ENCODE measurements around the gene IFT20. TPM values are rescaled to one million over a fixed set of nuclear protein-coding genes. Genes with fewer than 3 reads are reported as not detected.

IFT20 gene
- total and polyA plus RNA-seq, 2 experiments from 2014 or later, result 13.2 to 32.3 TPM

DNA sequence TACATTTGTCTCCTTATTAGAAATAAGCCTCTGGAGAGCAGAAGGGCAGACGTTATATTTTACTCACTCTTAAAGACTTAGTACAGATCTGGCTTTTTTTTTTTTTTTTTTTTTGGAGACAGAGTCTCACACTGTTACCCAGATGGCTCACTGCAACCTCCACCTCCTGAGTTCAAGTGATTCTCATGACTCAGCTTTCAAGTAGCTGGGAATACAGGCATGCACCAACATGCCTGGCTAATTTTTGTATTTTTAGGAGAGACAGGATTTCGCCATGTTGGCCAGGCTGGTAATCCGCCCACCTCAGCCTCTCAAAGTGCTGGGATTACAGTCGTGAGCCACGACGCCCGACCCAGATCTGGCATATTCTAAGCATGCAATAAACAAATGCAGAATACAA lies 52.7 kb downstream of the IFT20 start (continued):
- TF ChIP-seq CREB1 (CRISPR knock-in tag; IDR thresholded peaks at IDR 0.05; ENCODE audit: low read depth), result no peak

DNA sequence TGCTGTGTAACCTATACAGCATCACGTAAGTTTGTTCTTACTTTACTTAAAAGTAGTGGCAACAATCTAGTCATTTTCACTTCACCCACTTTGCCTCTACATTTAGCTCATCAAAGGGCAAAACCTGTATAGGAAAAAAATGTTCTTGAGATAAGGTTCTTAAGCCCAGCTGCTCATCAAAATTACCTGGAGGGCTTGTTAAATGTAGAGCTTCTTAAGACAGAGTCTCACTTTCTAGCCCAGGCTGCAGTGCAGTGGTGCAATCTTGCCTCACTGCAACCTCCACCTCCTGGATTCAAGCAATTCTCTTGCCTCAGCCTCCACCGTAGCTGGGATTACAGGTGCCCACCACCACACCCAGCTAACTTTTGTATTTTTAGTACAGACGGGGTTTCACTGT lies 54.4 kb downstream of the IFT20 start:
- Mint-ChIP-seq H3K36me3 (ENCODE audit: low read depth) (no peaks in the 10 kb centered on the region), H3K4me1 (peaks cover 7% of the 10 kb centered on the region; the same call in 2 of the 3 replicates), H3K9me3 (no peaks in the 10 kb centered on the region), H3K27me3 (ENCODE audit: insufficient read depth, low read depth, poor library complexity) (no peaks in the 10 kb centered on the region), H3K27ac (no peak overlapping the region), H3K4me3 (no peak overlapping the region)
- Histone ChIP-seq H3F3A (replicated peaks; ENCODE audit: low read depth) (no peaks in the 10 kb centered on the region), H3K4me1 (ENCODE audit: insufficient read depth) (no peaks in the 10 kb centered on the region), H3K27ac (ENCODE audit: low read depth) (no peak overlapping the region), H3K4me3 (no peak overlapping the region), H3K79me2 (replicated peaks; ENCODE audit: insufficient read depth) (no peaks in the 10 kb centered on the region), H3K4me2 (no peak overlapping the region), H3K27me3 (ENCODE audit: insufficient read depth) (no peaks in the 10 kb centered on the region), H2AFZ (no peak overlapping the region), H3K9me2 (ENCODE audit: insufficient read depth) (0 out of 2 replicates have a peak, but pooled peaks cover 5% of the 10 kb centered on the region), H3K36me3 (ENCODE audit: insufficient read depth) (no peaks in the 10 kb centered on the region), H4K20me1 (replicated peaks; ENCODE audit: insufficient read depth) (no peaks in the 10 kb centered on the region)
- TF ChIP-seq, protein P1, sequence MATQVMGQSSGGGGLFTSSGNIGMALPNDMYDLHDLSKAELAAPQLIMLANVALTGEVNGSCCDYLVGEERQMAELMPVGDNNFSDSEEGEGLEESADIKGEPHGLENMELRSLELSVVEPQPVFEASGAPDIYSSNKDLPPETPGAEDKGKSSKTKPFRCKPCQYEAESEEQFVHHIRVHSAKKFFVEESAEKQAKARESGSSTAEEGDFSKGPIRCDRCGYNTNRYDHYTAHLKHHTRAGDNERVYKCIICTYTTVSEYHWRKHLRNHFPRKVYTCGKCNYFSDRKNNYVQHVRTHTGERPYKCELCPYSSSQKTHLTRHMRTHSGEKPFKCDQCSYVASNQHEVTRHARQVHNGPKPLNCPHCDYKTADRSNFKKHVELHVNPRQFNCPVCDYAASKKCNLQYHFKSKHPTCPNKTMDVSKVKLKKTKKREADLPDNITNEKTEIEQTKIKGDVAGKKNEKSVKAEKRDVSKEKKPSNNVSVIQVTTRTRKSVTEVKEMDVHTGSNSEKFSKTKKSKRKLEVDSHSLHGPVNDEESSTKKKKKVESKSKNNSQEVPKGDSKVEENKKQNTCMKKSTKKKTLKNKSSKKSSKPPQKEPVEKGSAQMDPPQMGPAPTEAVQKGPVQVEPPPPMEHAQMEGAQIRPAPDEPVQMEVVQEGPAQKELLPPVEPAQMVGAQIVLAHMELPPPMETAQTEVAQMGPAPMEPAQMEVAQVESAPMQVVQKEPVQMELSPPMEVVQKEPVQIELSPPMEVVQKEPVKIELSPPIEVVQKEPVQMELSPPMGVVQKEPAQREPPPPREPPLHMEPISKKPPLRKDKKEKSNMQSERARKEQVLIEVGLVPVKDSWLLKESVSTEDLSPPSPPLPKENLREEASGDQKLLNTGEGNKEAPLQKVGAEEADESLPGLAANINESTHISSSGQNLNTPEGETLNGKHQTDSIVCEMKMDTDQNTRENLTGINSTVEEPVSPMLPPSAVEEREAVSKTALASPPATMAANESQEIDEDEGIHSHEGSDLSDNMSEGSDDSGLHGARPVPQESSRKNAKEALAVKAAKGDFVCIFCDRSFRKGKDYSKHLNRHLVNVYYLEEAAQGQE (IDR thresholded peaks at IDR 0.05; ENCODE audit: unreplicated experiment), result no peak
- TF ChIP-seq POLR2AphosphoS5 (IDR thresholded peaks at IDR 0.05; ENCODE audit: low read depth) (no peak), EZH2 (IDR thresholded peaks at IDR 0.05; ENCODE audit: low read depth, unreplicated experiment) (no peak)
- TF ChIP-seq, protein P2, sequence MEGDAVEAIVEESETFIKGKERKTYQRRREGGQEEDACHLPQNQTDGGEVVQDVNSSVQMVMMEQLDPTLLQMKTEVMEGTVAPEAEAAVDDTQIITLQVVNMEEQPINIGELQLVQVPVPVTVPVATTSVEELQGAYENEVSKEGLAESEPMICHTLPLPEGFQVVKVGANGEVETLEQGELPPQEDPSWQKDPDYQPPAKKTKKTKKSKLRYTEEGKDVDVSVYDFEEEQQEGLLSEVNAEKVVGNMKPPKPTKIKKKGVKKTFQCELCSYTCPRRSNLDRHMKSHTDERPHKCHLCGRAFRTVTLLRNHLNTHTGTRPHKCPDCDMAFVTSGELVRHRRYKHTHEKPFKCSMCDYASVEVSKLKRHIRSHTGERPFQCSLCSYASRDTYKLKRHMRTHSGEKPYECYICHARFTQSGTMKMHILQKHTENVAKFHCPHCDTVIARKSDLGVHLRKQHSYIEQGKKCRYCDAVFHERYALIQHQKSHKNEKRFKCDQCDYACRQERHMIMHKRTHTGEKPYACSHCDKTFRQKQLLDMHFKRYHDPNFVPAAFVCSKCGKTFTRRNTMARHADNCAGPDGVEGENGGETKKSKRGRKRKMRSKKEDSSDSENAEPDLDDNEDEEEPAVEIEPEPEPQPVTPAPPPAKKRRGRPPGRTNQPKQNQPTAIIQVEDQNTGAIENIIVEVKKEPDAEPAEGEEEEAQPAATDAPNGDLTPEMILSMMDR (conservative IDR thresholded peaks at IDR 0.05; ENCODE audit: low read depth in 2 of 2), result no peak
- TF ChIP-seq, protein P3, sequence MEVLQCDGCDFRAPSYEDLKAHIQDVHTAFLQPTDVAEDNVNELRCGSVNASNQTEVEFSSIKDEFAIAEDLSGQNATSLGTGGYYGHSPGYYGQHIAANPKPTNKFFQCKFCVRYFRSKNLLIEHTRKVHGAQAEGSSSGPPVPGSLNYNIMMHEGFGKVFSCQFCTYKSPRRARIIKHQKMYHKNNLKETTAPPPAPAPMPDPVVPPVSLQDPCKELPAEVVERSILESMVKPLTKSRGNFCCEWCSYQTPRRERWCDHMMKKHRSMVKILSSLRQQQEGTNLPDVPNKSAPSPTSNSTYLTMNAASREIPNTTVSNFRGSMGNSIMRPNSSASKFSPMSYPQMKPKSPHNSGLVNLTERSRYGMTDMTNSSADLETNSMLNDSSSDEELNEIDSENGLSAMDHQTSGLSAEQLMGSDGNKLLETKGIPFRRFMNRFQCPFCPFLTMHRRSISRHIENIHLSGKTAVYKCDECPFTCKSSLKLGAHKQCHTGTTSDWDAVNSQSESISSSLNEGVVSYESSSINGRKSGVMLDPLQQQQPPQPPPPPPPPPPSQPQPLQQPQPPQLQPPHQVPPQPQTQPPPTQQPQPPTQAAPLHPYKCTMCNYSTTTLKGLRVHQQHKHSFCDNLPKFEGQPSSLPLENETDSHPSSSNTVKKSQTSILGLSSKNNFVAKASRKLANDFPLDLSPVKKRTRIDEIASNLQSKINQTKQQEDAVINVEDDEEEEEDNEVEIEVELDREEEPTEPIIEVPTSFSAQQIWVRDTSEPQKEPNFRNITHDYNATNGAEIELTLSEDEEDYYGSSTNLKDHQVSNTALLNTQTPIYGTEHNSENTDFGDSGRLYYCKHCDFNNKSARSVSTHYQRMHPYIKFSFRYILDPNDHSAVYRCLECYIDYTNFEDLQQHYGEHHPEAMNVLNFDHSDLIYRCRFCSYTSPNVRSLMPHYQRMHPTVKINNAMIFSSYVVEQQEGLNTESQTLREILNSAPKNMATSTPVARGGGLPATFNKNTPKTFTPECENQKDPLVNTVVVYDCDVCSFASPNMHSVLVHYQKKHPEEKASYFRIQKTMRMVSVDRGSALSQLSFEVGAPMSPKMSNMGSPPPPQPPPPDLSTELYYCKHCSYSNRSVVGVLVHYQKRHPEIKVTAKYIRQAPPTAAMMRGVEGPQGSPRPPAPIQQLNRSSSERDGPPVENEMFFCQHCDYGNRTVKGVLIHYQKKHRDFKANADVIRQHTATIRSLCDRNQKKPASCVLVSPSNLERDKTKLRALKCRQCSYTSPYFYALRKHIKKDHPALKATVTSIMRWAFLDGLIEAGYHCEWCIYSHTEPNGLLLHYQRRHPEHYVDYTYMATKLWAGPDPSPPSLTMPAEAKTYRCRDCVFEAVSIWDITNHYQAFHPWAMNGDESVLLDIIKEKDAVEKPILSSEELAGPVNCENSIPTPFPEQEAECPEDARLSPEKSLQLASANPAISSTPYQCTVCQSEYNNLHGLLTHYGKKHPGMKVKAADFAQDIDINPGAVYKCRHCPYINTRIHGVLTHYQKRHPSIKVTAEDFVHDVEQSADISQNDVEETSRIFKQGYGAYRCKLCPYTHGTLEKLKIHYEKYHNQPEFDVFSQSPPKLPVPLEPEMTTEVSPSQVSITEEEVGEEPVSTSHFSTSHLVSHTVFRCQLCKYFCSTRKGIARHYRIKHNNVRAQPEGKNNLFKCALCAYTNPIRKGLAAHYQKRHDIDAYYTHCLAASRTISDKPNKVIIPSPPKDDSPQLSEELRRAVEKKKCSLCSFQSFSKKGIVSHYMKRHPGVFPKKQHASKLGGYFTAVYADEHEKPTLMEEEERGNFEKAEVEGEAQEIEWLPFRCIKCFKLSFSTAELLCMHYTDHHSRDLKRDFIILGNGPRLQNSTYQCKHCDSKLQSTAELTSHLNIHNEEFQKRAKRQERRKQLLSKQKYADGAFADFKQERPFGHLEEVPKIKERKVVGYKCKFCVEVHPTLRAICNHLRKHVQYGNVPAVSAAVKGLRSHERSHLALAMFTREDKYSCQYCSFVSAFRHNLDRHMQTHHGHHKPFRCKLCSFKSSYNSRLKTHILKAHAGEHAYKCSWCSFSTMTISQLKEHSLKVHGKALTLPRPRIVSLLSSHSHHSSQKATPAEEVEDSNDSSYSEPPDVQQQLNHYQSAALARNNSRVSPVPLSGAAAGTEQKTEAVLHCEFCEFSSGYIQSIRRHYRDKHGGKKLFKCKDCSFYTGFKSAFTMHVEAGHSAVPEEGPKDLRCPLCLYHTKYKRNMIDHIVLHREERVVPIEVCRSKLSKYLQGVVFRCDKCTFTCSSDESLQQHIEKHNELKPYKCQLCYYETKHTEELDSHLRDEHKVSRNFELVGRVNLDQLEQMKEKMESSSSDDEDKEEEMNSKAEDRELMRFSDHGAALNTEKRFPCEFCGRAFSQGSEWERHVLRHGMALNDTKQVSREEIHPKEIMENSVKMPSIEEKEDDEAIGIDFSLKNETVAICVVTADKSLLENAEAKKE (CRISPR knock-in tag; IDR thresholded peaks at IDR 0.05), result no peak
- DNase-seq (ENCODE audit: low spot score) (no peak), ATAC-seq (no peak)

Data from GM23338 (cell line).